HepG2 (cell line): ENCODE data around the gene CAND2. TPM values are rescaled to one million over a fixed set of nuclear protein-coding genes. Genes with fewer than 3 reads are reported as not detected.

Experiments
- ATAC-seq: fragments of 200-7000 bp; cut with Tn5 transposase; 3 replicates; pipeline ENCODE4 v1.9.1; 2020; ENCODE audit warnings: mild to moderate bottlenecking, moderate library complexity
- BruUV-seq: library from RNA; stranded (reverse); fragments of 400-500 nt; replicated peaks from 2 replicates; lab custom pipeline; 2021; lab: Mats Ljungman, UMichigan
- CTCF ChIA-PET: fragments of 300-600 bp; formaldehyde crosslinking; extraction: SDS; loops from one replicate; lab custom pipeline; 2021; ENCODE audit warnings: low total read pairs, inconsistent platforms, low intra/inter-chr PET ratio; lab: Yijun Ruan, JAX
- POLR2A ChIA-PET: fragments of 350-600 bp; sonication (Branson Sonifier 250); formaldehyde crosslinking; loops from one replicate; lab custom pipeline; 2020; ENCODE audit warnings: antibody characterized with exemption, inconsistent platforms; lab: Yijun Ruan, JAX
- DNase-seq: peaks from one replicate; pipeline ENCODE4 v3.0.0-alpha.2; 2015; ENCODE audit warnings: low spot score
- FAIRE-seq: peaks from 3 replicates; lab custom pipeline; 2011; peaks lifted over from hg19 to GRCh38; lab: Jason Lieb, UNC
- H2AFZ ChIP-seq: one replicate; pipeline ENCODE4 v1.6.1; 2011; ENCODE audit warnings: low read length, inconsistent platforms
- H3K27ac ChIP-seq: fragments of 300-600 bp; 3 replicates; pipeline ENCODE4 v1.8.0; 2011; ENCODE audit warnings: mixed run types, mild to moderate bottlenecking, mixed read lengths, low read length, inconsistent platforms; ENCODE audit not compliant: insufficient read depth; ENCODE audit errors: extremely low read length
- H3K27me3 ChIP-seq, 2 experiments: fragments of 200-600 bp in 1 of 2; 2 replicates in 1 of 2; 3 replicates in 1 of 2; pipeline versions ENCODE4 v1.6.0 to v1.8.0; 2011; ENCODE audit warnings: low read length in 2 of 2, mild to moderate bottlenecking in 2 of 2, moderate library complexity in 2 of 2, inconsistent platforms in 1 of 2; ENCODE audit not compliant: insufficient read depth in 2 of 2, control insufficient read depth in 1 of 2
- H3K36me3 ChIP-seq, 2 experiments: fragments of 200-600 bp in 1 of 2; replicated peaks in 1 of 2; 2 replicates in 1 of 2; 3 replicates in 1 of 2; pipeline versions ENCODE4 v1.5.1 to v1.8.0; 2011; ENCODE audit warnings: low read length in 2 of 2, inconsistent platforms in 1 of 2; ENCODE audit not compliant: insufficient read depth in 2 of 2, control insufficient read depth in 1 of 2
- H3K4me1 ChIP-seq: 2 replicates; pipeline ENCODE4 v1.5.1; 2012; ENCODE audit warnings: low read length, inconsistent platforms; ENCODE audit not compliant: insufficient read depth
- H3K4me2 ChIP-seq: 2 replicates; pipeline ENCODE4 v1.6.0; 2011; ENCODE audit warnings: low read depth, low read length, inconsistent platforms
- H3K4me3 ChIP-seq, 3 experiments: fragments of 200-600 bp in 1 of 3; sonication (generic), shearing (Covaris generic) in 1 of 3; replicated peaks in 1 of 3; 2 replicates each; pipeline ENCODE4 v1.5.1; 2011 to 2016; ENCODE audit warnings: low read length in 3 of 3, inconsistent platforms in 2 of 3, low read depth in 2 of 3, mild to moderate bottlenecking in 2 of 3, control low read depth in 1 of 3, mixed read lengths in 1 of 3; ENCODE audit not compliant: insufficient read depth in 1 of 3
- H3K79me2 ChIP-seq: one replicate; pipeline ENCODE4 v1.6.1; 2011; ENCODE audit warnings: low read length, inconsistent platforms; ENCODE audit not compliant: insufficient read depth
- H3K9ac ChIP-seq: 2 replicates; pipeline ENCODE4 v1.6.0; 2011; ENCODE audit warnings: mild to moderate bottlenecking, low read depth, low read length, inconsistent platforms; ENCODE audit not compliant: insufficient read depth
- H3K9me3 ChIP-seq: 2 replicates; pipeline ENCODE4 v1.5.1; 2012; ENCODE audit warnings: mild to moderate bottlenecking, low read length
- H4K20me1 ChIP-seq: 2 replicates; pipeline ENCODE4 v1.6.0; 2011; ENCODE audit warnings: inconsistent platforms, mild to moderate bottlenecking, low read length, moderate library complexity; ENCODE audit not compliant: insufficient read depth
- CCDC6 ChIP-seq: sonication (generic); formaldehyde crosslinking; IDR thresholded peaks from 2 replicates; pipeline ENCODE4 v1.8.1; 2022; ENCODE audit warnings: mild to moderate bottlenecking, missing genetic modification reagents, moderate library complexity
- FOXK1 ChIP-seq: sonication (generic); formaldehyde crosslinking; IDR thresholded peaks from 2 replicates; pipeline ENCODE4 v1.4.0; 2020; ENCODE audit warnings: low read depth, missing genetic modification reagents, borderline replicate concordance
- FOXP1 ChIP-seq, 2 experiments: fragments of 450-650 bp in 1 of 2; IDR thresholded peaks; 2 replicates each; pipeline ENCODE4 v1.6.1; 2017 to 2018; ENCODE audit warnings: antibody characterized with exemption in 1 of 2
- GATAD2A ChIP-seq: IDR thresholded peaks from 2 replicates; pipeline ENCODE4 v1.6.1; 2016
- HIVEP1 ChIP-seq: sonication (generic); formaldehyde crosslinking; IDR thresholded peaks from 2 replicates; pipeline ENCODE4 v1.4.0; 2020; ENCODE audit warnings: mild to moderate bottlenecking, missing genetic modification reagents
- PHF5A ChIP-seq: IDR thresholded peaks from one replicate; pipeline ENCODE4 v1.6.1; 2018; ENCODE audit warnings: low read depth, missing genetic modification reagents; ENCODE audit not compliant: unreplicated experiment
- REL ChIP-seq: sonication (generic); formaldehyde crosslinking; conservative IDR thresholded peaks from 2 replicates; pipeline ENCODE4 v1.8.0; 2022; ENCODE audit warnings: mild to moderate bottlenecking, missing genetic modification reagents, moderate library complexity
- SALL1 ChIP-seq: sonication (generic); formaldehyde crosslinking; IDR thresholded peaks from 2 replicates; pipeline ENCODE4 v1.8.0; 2022; ENCODE audit warnings: mild to moderate bottlenecking, missing genetic modification reagents
- ZMYM4 ChIP-seq: sonication (generic); formaldehyde crosslinking; IDR thresholded peaks from 2 replicates; pipeline ENCODE4 v1.8.1; 2023; ENCODE audit warnings: mild to moderate bottlenecking, missing genetic modification reagents
- ZNF546 ChIP-seq: sonication (generic); formaldehyde crosslinking; conservative IDR thresholded peaks from 2 replicates; pipeline ENCODE4 v1.8.1; 2023; ENCODE audit warnings: mild to moderate bottlenecking, missing genetic modification reagents
- ZNF558 ChIP-seq: sonication (generic); formaldehyde crosslinking; IDR thresholded peaks from 2 replicates; pipeline ENCODE4 v1.9.0; 2022; ENCODE audit warnings: mild to moderate bottlenecking, missing genetic modification reagents, borderline replicate concordance
- WGBS: methylation state at CpG from one replicate; pipeline ENCODE4 v1.1.6; 2017; ENCODE audit warnings: low lambda C conversion rate; 5-methylcytosine and 5-hydroxymethylcytosine counted together
- in situ Hi-C: cut with HindIII; loops from 2 replicates; pipeline ENCODE4 v1.10.0; 2017; ENCODE audit warnings: low pct_unique_long_range_greater_than_20kb; ENCODE audit not compliant: extremely low pct_ligation_motif_present
- intact Hi-C: fragments of 100-400 bp; cut with micrococcal nuclease; formaldehyde crosslinking; loops from one replicate; pipeline ENCODE4 v1.10.0; 2022; ENCODE audit not compliant: unreplicated experiment
- polyA plus RNA-seq, 8 experiments: library from polyadenylated mRNA; depleted of rRNA in 3 of 8; stranded (reverse) in 7 of 8; unstranded in 1 of 8; fragments of >200 nt; fragmentation: Illumina TruSeq in 4 of 8; extraction: Trizol in 4 of 8; gene quantifications; 2 replicates each; pipeline versions ENCODE4 v1.2.1 to v1.2.3, GENCODE V29; 2011 to 2016; ENCODE audit warnings: low read depth in 4 of 8, missing spikeins in 1 of 8, mixed read lengths in 1 of 8; ENCODE audit not compliant: insufficient read depth in 1 of 8
- total RNA-seq, 5 experiments: library from RNA; depleted of rRNA; stranded (reverse); fragments of >200 nt; fragmentation: Illumina TruSeq; extraction: Trizol; gene quantifications; 2 replicates each; pipeline ENCODE4 v1.2.3, GENCODE V29; 2016; ENCODE audit warnings: low read depth in 1 of 5
- TF ChIP-seq, protein P1 (sequence below): sonication (generic); formaldehyde crosslinking; IDR thresholded peaks from 2 replicates; pipeline ENCODE4 v1.4.0; 2020; ENCODE audit warnings: missing genetic modification reagents
- TF ChIP-seq, protein P2 (sequence below): IDR thresholded peaks from 2 replicates; pipeline ENCODE4 v1.4.0; 2020; ENCODE audit warnings: mild to moderate bottlenecking, missing genetic modification reagents
- TF ChIP-seq, protein P3 (sequence below): sonication (generic); formaldehyde crosslinking; IDR thresholded peaks from 2 replicates; pipeline ENCODE4 v1.8.0; 2022; ENCODE audit warnings: missing genetic modification reagents, low read depth, mild to moderate bottlenecking, borderline replicate concordance
- TF ChIP-seq, protein P4 (sequence below): sonication (generic); formaldehyde crosslinking; IDR thresholded peaks from 2 replicates; pipeline ENCODE4 v1.5.0; 2020; ENCODE audit warnings: mild to moderate bottlenecking, low read depth, missing genetic modification reagents, borderline replicate concordance
- TF ChIP-seq, protein P5 (sequence below): sonication (generic); formaldehyde crosslinking; conservative IDR thresholded peaks from 2 replicates; pipeline ENCODE4 v1.5.0; 2020; ENCODE audit warnings: missing genetic modification reagents

CAND2 gene
- total and polyA plus RNA-seq, 2 of the 13 experiments (the other 11 are each of a cell fraction or from before 2014, with no cell fraction given), result 0.01 TPM; not detected in 1

DNA sequence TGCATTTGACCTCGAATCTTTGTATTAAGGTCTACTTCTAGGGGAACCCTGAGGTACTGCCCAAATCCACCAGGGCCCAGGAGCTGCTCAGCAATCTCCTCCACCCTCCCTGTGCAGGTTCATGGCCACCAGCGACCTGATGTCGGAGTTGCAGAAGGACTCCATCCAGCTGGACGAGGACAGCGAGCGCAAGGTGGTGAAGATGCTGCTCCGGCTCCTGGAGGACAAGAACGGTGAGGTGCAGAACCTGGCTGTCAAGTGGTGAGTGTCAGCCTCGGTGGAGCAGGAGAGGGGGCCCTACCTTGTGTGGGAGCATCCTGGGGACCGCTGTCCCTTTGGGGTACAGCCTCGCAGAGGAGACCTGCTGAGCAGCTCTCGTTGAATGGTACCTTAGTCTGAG, 6.9 kb downstream of the CAND2 start (continued):
- TF ChIP-seq, protein P1, sequence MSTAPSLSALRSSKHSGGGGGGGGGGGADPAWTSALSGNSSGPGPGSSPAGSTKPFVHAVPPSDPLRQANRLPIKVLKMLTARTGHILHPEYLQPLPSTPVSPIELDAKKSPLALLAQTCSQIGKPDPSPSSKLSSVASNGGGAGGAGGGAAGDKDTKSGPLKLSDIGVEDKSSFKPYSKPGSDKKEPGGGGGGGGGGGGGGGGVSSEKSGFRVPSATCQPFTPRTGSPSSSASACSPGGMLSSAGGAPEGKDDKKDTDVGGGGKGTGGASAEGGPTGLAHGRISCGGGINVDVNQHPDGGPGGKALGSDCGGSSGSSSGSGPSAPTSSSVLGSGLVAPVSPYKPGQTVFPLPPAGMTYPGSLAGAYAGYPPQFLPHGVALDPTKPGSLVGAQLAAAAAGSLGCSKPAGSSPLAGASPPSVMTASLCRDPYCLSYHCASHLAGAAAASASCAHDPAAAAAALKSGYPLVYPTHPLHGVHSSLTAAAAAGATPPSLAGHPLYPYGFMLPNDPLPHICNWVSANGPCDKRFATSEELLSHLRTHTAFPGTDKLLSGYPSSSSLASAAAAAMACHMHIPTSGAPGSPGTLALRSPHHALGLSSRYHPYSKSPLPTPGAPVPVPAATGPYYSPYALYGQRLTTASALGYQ (CRISPR knock-in tag), result no peak
- TF ChIP-seq, protein P2, sequence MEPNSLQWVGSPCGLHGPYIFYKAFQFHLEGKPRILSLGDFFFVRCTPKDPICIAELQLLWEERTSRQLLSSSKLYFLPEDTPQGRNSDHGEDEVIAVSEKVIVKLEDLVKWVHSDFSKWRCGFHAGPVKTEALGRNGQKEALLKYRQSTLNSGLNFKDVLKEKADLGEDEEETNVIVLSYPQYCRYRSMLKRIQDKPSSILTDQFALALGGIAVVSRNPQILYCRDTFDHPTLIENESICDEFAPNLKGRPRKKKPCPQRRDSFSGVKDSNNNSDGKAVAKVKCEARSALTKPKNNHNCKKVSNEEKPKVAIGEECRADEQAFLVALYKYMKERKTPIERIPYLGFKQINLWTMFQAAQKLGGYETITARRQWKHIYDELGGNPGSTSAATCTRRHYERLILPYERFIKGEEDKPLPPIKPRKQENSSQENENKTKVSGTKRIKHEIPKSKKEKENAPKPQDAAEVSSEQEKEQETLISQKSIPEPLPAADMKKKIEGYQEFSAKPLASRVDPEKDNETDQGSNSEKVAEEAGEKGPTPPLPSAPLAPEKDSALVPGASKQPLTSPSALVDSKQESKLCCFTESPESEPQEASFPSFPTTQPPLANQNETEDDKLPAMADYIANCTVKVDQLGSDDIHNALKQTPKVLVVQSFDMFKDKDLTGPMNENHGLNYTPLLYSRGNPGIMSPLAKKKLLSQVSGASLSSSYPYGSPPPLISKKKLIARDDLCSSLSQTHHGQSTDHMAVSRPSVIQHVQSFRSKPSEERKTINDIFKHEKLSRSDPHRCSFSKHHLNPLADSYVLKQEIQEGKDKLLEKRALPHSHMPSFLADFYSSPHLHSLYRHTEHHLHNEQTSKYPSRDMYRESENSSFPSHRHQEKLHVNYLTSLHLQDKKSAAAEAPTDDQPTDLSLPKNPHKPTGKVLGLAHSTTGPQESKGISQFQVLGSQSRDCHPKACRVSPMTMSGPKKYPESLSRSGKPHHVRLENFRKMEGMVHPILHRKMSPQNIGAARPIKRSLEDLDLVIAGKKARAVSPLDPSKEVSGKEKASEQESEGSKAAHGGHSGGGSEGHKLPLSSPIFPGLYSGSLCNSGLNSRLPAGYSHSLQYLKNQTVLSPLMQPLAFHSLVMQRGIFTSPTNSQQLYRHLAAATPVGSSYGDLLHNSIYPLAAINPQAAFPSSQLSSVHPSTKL (CRISPR knock-in tag), result no peak
- TF ChIP-seq, protein P3, sequence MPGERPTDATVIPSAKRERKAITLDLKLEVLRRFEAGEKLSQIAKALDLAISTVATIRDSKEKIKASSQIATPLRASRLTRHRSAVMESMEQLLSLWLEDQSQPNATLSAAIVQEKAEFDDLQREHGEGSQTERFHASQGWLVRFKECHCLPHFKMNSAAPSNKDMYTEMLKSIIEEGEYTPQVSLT, result no peak

DNA sequence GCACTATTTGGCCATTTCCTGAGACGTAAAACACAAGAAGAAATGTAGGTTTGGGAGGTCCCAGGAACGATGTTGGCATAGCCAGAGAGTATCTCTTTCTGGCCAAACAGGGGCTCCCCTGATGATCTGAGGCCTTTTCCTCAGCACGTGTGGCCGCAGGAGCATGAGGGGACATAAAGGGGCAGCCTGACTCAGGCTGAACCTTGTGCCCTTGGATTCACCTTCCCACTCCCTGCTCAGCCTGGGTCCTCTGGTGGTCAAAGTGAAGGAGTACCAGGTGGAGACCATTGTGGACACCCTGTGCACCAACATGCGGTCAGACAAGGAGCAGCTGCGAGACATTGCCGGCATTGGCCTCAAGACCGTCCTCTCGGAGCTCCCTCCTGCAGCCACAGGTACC, 10.6 kb downstream of the CAND2 start:
- POLR2A ChIA-PET, result no interaction called here
- TF ChIP-seq FOXK1, result no peak
- TF ChIP-seq ZMYM4 (CRISPR knock-in tag), result no peak
- no peak for TF ChIP-seq REL
- TF ChIP-seq, protein P4, sequence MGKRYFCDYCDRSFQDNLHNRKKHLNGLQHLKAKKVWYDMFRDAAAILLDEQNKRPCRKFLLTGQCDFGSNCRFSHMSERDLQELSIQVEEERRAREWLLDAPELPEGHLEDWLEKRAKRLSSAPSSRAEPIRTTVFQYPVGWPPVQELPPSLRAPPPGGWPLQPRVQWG (CRISPR knock-in tag), result no peak
- TF ChIP-seq PHF5A, result no peak
- TF ChIP-seq GATAD2A, result no peak
- TF ChIP-seq FOXP1 (IDR thresholded peaks at IDR 0.05), result no peak
- TF ChIP-seq FOXP1 (CRISPR knock-in tag; IDR thresholded peaks at IDR 0.05), result no peak
- TF ChIP-seq, protein P5, sequence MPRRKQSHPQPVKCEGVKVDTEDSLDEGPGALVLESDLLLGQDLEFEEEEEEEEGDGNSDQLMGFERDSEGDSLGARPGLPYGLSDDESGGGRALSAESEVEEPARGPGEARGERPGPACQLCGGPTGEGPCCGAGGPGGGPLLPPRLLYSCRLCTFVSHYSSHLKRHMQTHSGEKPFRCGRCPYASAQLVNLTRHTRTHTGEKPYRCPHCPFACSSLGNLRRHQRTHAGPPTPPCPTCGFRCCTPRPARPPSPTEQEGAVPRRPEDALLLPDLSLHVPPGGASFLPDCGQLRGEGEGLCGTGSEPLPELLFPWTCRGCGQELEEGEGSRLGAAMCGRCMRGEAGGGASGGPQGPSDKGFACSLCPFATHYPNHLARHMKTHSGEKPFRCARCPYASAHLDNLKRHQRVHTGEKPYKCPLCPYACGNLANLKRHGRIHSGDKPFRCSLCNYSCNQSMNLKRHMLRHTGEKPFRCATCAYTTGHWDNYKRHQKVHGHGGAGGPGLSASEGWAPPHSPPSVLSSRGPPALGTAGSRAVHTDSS (CRISPR knock-in tag), result no peak
- no peak for TF ChIP-seq ZNF546 (CRISPR knock-in tag)
- 0 out of 2 replicates have a peak, but pooled peaks have one; percentile 11 for TF ChIP-seq SALL1 (CRISPR knock-in tag)
- no peak for TF ChIP-seq ZNF558 (CRISPR knock-in tag)
- TF ChIP-seq HIVEP1 (CRISPR knock-in tag), result no peak
- TF ChIP-seq CCDC6, result no peak

More for the DNA sequence above, 10.6 kb downstream of the CAND2 start:
- BruUV-seq, result no TSS peak
- peak overlapping the region; percentile 10; the same call in 1 of the 2 replicates for H3K4me2 ChIP-seq
- no peaks in the 10 kb centered on the region for H4K20me1 ChIP-seq
- no peak overlapping the region for H3K27ac ChIP-seq
- DNase-seq (peak; percentile 47), ATAC-seq (peak; percentile 61), FAIRE-seq (no peak)
- no peaks in the 10 kb centered on the region for H3K36me3 ChIP-seq
- H3K79me2 ChIP-seq, result no peaks in the 10 kb centered on the region
- CTCF ChIA-PET, result no interaction called here
- H3K9ac ChIP-seq, result no peak overlapping the region
- in situ Hi-C loops (no loop called here), intact Hi-C loops (loop anchor here (1.0 kb wide), 1 partner anchor 101 kb away; no protein-coding TSS in a partner anchor)
- no peaks in the 10 kb centered on the region for H3K9me3 ChIP-seq
- peaks cover 29% of the 10 kb centered on the region for H3K4me1 ChIP-seq
- H2AFZ ChIP-seq, result no peak overlapping the region
- no peak overlapping the region; a peak in 1 of 6 replicates for H3K4me3 ChIP-seq
- H3K27me3 ChIP-seq, result peaks cover 0 to 47% of the 10 kb centered on the region in 2 experiments; a peak in 3 of 5 replicates
- 20% methylated on average over 8 of the region's 9 CpGs for WGBS
